ENCODE results near the gene ABL2.

The ABL2 gene

DNA sequence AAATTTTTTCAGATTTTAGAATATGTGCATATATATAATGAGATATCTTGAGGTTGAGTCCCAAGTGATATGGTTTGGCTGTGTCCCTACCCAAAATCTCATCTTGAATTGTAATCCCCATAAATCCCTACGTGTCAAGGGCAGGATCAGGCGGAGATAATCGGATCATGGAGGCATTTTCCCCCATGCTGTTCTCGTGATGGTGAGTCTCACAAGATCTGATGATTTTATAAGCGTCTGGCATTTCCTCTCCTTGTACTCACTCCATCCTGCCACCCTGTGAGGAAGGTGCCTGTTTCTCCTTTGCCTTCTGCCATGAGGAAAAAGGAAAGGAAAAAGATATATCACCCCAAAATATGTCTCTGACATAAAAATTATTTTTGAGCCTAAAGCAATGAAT lies 83.0 kb downstream of the ABL2 start:
- H3K4me3 ChIP-seq (ENCODE audit: low read length), result no peak overlapping the region
- no peaks in the 10 kb centered on the region for H3K9me3 ChIP-seq (ENCODE audit: control insufficient read depth, insufficient read depth, low read length)
- H3K27me3 ChIP-seq (ENCODE audit: control insufficient read depth, low read length), result no peaks in the 10 kb centered on the region
- H3K4me1 ChIP-seq (ENCODE audit: control insufficient read depth, low read length), result peaks cover 12% of the 10 kb centered on the region
- H3K4me2 ChIP-seq (ENCODE audit: low read length), result no peak overlapping the region
- 0 out of 2 replicates have a peak, but pooled peaks cover 2% of the 10 kb centered on the region for H3F3A ChIP-seq (ENCODE audit: control insufficient read depth, insufficient read depth)
- no peak overlapping the region for H3K27ac ChIP-seq (ENCODE audit: low read depth, low read length)
- peaks cover 10% of the 10 kb centered on the region for H3K79me2 ChIP-seq (ENCODE audit: control insufficient read depth, low read length)
- TF ChIP-seq EZH2phosphoT487 (IDR thresholded peaks at IDR 0.05; ENCODE audit: borderline replicate concordance, low read length), result no peak
- TF ChIP-seq, protein P1, sequence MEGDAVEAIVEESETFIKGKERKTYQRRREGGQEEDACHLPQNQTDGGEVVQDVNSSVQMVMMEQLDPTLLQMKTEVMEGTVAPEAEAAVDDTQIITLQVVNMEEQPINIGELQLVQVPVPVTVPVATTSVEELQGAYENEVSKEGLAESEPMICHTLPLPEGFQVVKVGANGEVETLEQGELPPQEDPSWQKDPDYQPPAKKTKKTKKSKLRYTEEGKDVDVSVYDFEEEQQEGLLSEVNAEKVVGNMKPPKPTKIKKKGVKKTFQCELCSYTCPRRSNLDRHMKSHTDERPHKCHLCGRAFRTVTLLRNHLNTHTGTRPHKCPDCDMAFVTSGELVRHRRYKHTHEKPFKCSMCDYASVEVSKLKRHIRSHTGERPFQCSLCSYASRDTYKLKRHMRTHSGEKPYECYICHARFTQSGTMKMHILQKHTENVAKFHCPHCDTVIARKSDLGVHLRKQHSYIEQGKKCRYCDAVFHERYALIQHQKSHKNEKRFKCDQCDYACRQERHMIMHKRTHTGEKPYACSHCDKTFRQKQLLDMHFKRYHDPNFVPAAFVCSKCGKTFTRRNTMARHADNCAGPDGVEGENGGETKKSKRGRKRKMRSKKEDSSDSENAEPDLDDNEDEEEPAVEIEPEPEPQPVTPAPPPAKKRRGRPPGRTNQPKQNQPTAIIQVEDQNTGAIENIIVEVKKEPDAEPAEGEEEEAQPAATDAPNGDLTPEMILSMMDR (IDR thresholded peaks at IDR 0.05; ENCODE audit: low read depth, low read length, poor library complexity, severe bottlenecking), result no peak
- no peaks in the 10 kb centered on the region for H3K9me2 ChIP-seq (replicated peaks; ENCODE audit: control insufficient read depth, low read length)
- no peaks in the 10 kb centered on the region for H3K36me3 ChIP-seq (ENCODE audit: control insufficient read depth, low read length)
- no peaks in the 10 kb centered on the region for H4K20me1 ChIP-seq (ENCODE audit: control insufficient read depth, insufficient read depth, low read depth, low read length)

DNA sequence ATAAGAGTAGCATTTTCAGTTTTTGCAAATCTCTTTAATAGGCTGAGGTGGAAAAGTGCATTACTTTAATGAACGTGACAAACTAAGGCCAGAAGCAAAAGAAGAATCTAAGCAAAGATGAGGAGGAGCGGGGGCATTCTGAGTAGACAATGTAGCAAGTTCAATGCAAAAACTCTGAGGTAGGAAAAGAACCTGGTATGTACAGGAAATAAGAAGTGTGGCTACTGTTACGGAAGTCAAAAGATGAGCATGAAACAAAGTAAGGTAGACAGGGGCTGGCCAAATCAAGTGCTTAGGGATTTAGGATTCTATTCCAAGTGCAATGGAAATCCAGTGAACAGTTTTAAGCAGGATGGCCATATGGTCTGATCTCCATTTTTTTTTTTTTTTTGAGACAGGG lies 84.0 kb downstream of the ABL2 start:
- peaks cover 5% of the 10 kb centered on the region; the same call in 1 of the 2 replicates for H3K4me1 ChIP-seq (ENCODE audit: control insufficient read depth, low read length)
- peaks cover 4% of the 10 kb centered on the region for H3K79me2 ChIP-seq (ENCODE audit: control insufficient read depth, low read length)
- H3K4me3 ChIP-seq (ENCODE audit: low read length), result no peak overlapping the region
- no peaks in the 10 kb centered on the region for H3K27me3 ChIP-seq (ENCODE audit: control insufficient read depth, low read length)
- no peaks in the 10 kb centered on the region for H3K9me2 ChIP-seq (replicated peaks; ENCODE audit: control insufficient read depth, low read length)
- H4K20me1 ChIP-seq (ENCODE audit: control insufficient read depth, insufficient read depth, low read depth, low read length), result no peaks in the 10 kb centered on the region
- no peaks in the 10 kb centered on the region for H3K36me3 ChIP-seq (ENCODE audit: control insufficient read depth, low read length)
- TF ChIP-seq, protein P1 (IDR thresholded peaks at IDR 0.05; ENCODE audit: low read depth, low read length, poor library complexity, severe bottlenecking), result no peak
- H3K9me3 ChIP-seq (ENCODE audit: control insufficient read depth, insufficient read depth, low read length), result no peaks in the 10 kb centered on the region
- no peak overlapping the region for H3K27ac ChIP-seq (ENCODE audit: low read depth, low read length)
- H3K4me2 ChIP-seq (ENCODE audit: low read length), result no peak overlapping the region
- H3F3A ChIP-seq (ENCODE audit: control insufficient read depth, insufficient read depth), result 0 out of 2 replicates have a peak, but pooled peaks cover 2% of the 10 kb centered on the region

DNA sequence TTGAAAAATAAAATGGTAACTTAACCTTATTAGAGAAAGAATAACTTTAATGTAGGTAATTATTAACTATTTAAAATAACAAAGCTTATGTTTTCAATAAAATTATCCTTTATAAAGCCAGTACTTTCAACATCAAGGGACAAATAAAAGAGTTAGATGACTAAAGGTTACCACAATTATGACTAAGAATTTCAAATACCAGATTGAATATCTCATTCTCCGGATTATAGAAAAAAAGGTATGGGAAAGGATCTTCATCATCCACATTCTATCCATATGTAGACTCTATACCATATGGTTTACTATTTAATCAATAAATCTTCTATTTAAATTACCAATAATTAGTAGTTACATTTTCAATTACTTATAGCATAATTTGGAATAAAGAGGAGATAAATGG lies 84.9 kb downstream of the ABL2 start:
- H3K27me3 ChIP-seq (ENCODE audit: control insufficient read depth, low read length), result no peaks in the 10 kb centered on the region
- no peak overlapping the region for H3K4me3 ChIP-seq (ENCODE audit: low read length)
- no peak overlapping the region for H3K4me2 ChIP-seq (ENCODE audit: low read length)
- H3K79me2 ChIP-seq (ENCODE audit: control insufficient read depth, low read length), result peaks cover 4% of the 10 kb centered on the region
- no peaks in the 10 kb centered on the region for H3K36me3 ChIP-seq (ENCODE audit: control insufficient read depth, low read length)
- no peaks in the 10 kb centered on the region for H4K20me1 ChIP-seq (ENCODE audit: control insufficient read depth, insufficient read depth, low read depth, low read length)
- H3F3A ChIP-seq (ENCODE audit: control insufficient read depth, insufficient read depth), result 0 out of 2 replicates have a peak, but pooled peaks cover 2% of the 10 kb centered on the region
- peaks cover 5% of the 10 kb centered on the region; the same call in 1 of the 2 replicates for H3K4me1 ChIP-seq (ENCODE audit: control insufficient read depth, low read length)
- no peaks in the 10 kb centered on the region for H3K9me2 ChIP-seq (replicated peaks; ENCODE audit: control insufficient read depth, low read length)
- TF ChIP-seq, protein P1 (IDR thresholded peaks at IDR 0.05; ENCODE audit: low read depth, low read length, poor library complexity, severe bottlenecking), result no peak
- TF ChIP-seq EZH2phosphoT487 (IDR thresholded peaks at IDR 0.05; ENCODE audit: borderline replicate concordance, low read length), result no peak
- no peak overlapping the region for H3K27ac ChIP-seq (ENCODE audit: low read depth, low read length)
- H3K9me3 ChIP-seq (ENCODE audit: control insufficient read depth, insufficient read depth, low read length), result no peaks in the 10 kb centered on the region
